UCSD-AML1 (cell line): Measurements from ENCODE around the gene GUCA2B.

Experiments
- DNase-seq: peaks from one replicate; lab custom pipeline; 2025; ENCODE audit not compliant: unreplicated experiment; lab: John Stamatoyannopoulos, UW

The GUCA2B gene

GRCh38 chr1:42183957-42184268 lies 30.7 kb downstream of the GUCA2B start:
- DNase-seq, result no peak

- no peak for DNase-seq
These were observed 31.4 kb downstream of the GUCA2B start for GRCh38 chr1:42184616-42185015.

- no peak for DNase-seq
These were observed 32.9 kb downstream of the GUCA2B start for GRCh38 chr1:42186152-42186551.

- no peak for DNase-seq
These were observed 37.0 kb downstream of the GUCA2B start for GRCh38 chr1:42189931-42190853.

GRCh38 chr1:42191319-42191718 lies 38.1 kb downstream of the GUCA2B start:
- DNase-seq, result no peak

- DNase-seq, result no peak
These were observed 38.9 kb downstream of the GUCA2B start for GRCh38 chr1:42192106-42192505.

GRCh38 chr1:42195841-42196240 lies 42.6 kb downstream of the GUCA2B start:
- no peak for DNase-seq

GRCh38 chr1:42198251-42198650 lies 45.0 kb downstream of the GUCA2B start:
- DNase-seq, result no peak

- DNase-seq, result no peak
These were observed 48.8 kb downstream of the GUCA2B start for GRCh38 chr1:42201986-42202385.
